HepG2 (cell line): ENCODE data around the gene MTHFD1L. TPM values are rescaled to one million over a fixed set of nuclear protein-coding genes. Genes with fewer than 3 reads are reported as not detected.

ENCODE experiments used
- ATAC-seq: fragments of 200-7000 bp; cut with Tn5 transposase; 3 replicates; pipeline ENCODE4 v1.9.1; 2020; ENCODE audit warnings: mild to moderate bottlenecking, moderate library complexity
- BruUV-seq: library from RNA; stranded (reverse); fragments of 400-500 nt; replicated peaks from 2 replicates; lab custom pipeline; 2021; lab: Mats Ljungman, UMichigan
- CTCF ChIA-PET: fragments of 300-600 bp; formaldehyde crosslinking; extraction: SDS; loops from one replicate; lab custom pipeline; 2021; ENCODE audit warnings: low total read pairs, inconsistent platforms, low intra/inter-chr PET ratio; lab: Yijun Ruan, JAX
- POLR2A ChIA-PET: fragments of 350-600 bp; sonication (Branson Sonifier 250); formaldehyde crosslinking; loops from one replicate; lab custom pipeline; 2020; ENCODE audit warnings: antibody characterized with exemption, inconsistent platforms; lab: Yijun Ruan, JAX
- DNase-seq: peaks from one replicate; pipeline ENCODE4 v3.0.0-alpha.2; 2015; ENCODE audit warnings: low spot score
- FAIRE-seq: peaks from 3 replicates; lab custom pipeline; 2011; peaks lifted over from hg19 to GRCh38; lab: Jason Lieb, UNC
- H2AFZ ChIP-seq: one replicate; pipeline ENCODE4 v1.6.1; 2011; ENCODE audit warnings: low read length, inconsistent platforms
- H3K27ac ChIP-seq: fragments of 300-600 bp; 3 replicates; pipeline ENCODE4 v1.8.0; 2011; ENCODE audit warnings: mixed run types, mild to moderate bottlenecking, mixed read lengths, low read length, inconsistent platforms; ENCODE audit not compliant: insufficient read depth; ENCODE audit errors: extremely low read length
- H3K27me3 ChIP-seq, 2 experiments: fragments of 200-600 bp in 1 of 2; 2 replicates in 1 of 2; 3 replicates in 1 of 2; pipeline versions ENCODE4 v1.6.0 to v1.8.0; 2011; ENCODE audit warnings: low read length in 2 of 2, mild to moderate bottlenecking in 2 of 2, moderate library complexity in 2 of 2, inconsistent platforms in 1 of 2; ENCODE audit not compliant: insufficient read depth in 2 of 2, control insufficient read depth in 1 of 2
- H3K36me3 ChIP-seq, 2 experiments: fragments of 200-600 bp in 1 of 2; replicated peaks in 1 of 2; 2 replicates in 1 of 2; 3 replicates in 1 of 2; pipeline versions ENCODE4 v1.5.1 to v1.8.0; 2011; ENCODE audit warnings: low read length in 2 of 2, inconsistent platforms in 1 of 2; ENCODE audit not compliant: insufficient read depth in 2 of 2, control insufficient read depth in 1 of 2
- H3K4me1 ChIP-seq: 2 replicates; pipeline ENCODE4 v1.5.1; 2012; ENCODE audit warnings: low read length, inconsistent platforms; ENCODE audit not compliant: insufficient read depth
- H3K4me2 ChIP-seq: 2 replicates; pipeline ENCODE4 v1.6.0; 2011; ENCODE audit warnings: low read depth, low read length, inconsistent platforms
- H3K4me3 ChIP-seq, 3 experiments: fragments of 200-600 bp in 1 of 3; sonication (generic), shearing (Covaris generic) in 1 of 3; replicated peaks in 1 of 3; 2 replicates each; pipeline ENCODE4 v1.5.1; 2011 to 2016; ENCODE audit warnings: low read length in 3 of 3, inconsistent platforms in 2 of 3, low read depth in 2 of 3, mild to moderate bottlenecking in 2 of 3, control low read depth in 1 of 3, mixed read lengths in 1 of 3; ENCODE audit not compliant: insufficient read depth in 1 of 3
- H3K79me2 ChIP-seq: one replicate; pipeline ENCODE4 v1.6.1; 2011; ENCODE audit warnings: low read length, inconsistent platforms; ENCODE audit not compliant: insufficient read depth
- H3K9ac ChIP-seq: 2 replicates; pipeline ENCODE4 v1.6.0; 2011; ENCODE audit warnings: mild to moderate bottlenecking, low read depth, low read length, inconsistent platforms; ENCODE audit not compliant: insufficient read depth
- H3K9me3 ChIP-seq: 2 replicates; pipeline ENCODE4 v1.5.1; 2012; ENCODE audit warnings: mild to moderate bottlenecking, low read length
- H4K20me1 ChIP-seq: 2 replicates; pipeline ENCODE4 v1.6.0; 2011; ENCODE audit warnings: inconsistent platforms, mild to moderate bottlenecking, low read length, moderate library complexity; ENCODE audit not compliant: insufficient read depth
- BORCS8-MEF2B ChIP-seq: sonication (generic); formaldehyde crosslinking; IDR thresholded peaks from 2 replicates; pipeline ENCODE4 v1.8.0; 2022; ENCODE audit warnings: mild to moderate bottlenecking, missing genetic modification reagents
- BRD4 ChIP-seq: sonication (generic); formaldehyde crosslinking; IDR thresholded peaks from 2 replicates; pipeline ENCODE4 v1.4.0; 2020; ENCODE audit warnings: missing genetic modification reagents
- DMAP1 ChIP-seq: IDR thresholded peaks from 2 replicates; pipeline ENCODE4 v1.6.1; 2016
- DPF2 ChIP-seq: sonication (generic); formaldehyde crosslinking; IDR thresholded peaks from 2 replicates; pipeline ENCODE4 v1.4.0; 2020; ENCODE audit warnings: mild to moderate bottlenecking, low read depth, missing genetic modification reagents, borderline replicate concordance
- GABPA ChIP-seq, 2 experiments: IDR thresholded peaks; 2 replicates each; pipeline ENCODE4 v1.6.1; 2011 to 2016; ENCODE audit warnings: low read depth in 2 of 2, low read length in 1 of 2, missing biosample characterization in 1 of 2, missing genetic modification characterization in 1 of 2
- HOXA3 ChIP-seq: sonication (generic); formaldehyde crosslinking; IDR thresholded peaks from 2 replicates; pipeline ENCODE4 v1.5.0; 2020; ENCODE audit warnings: missing genetic modification reagents
- HOXA9 ChIP-seq: sonication (generic); formaldehyde crosslinking; IDR thresholded peaks from 2 replicates; pipeline ENCODE4 v1.8.1; 2022; ENCODE audit warnings: missing genetic modification reagents, mild to moderate bottlenecking, moderate library complexity, borderline replicate concordance
- POGZ ChIP-seq: sonication (generic); formaldehyde crosslinking; IDR thresholded peaks from 2 replicates; pipeline ENCODE4 v1.4.0; 2020; ENCODE audit warnings: mild to moderate bottlenecking, missing genetic modification reagents
- PTBP1 ChIP-seq: fragments of 200-400 bp; formaldehyde crosslinking; IDR thresholded peaks from 2 replicates; pipeline ENCODE4 v1.6.1; 2018; ENCODE audit warnings: low read length, low read depth; ENCODE audit not compliant: poor library complexity, severe bottlenecking
- RELA ChIP-seq: sonication (generic); formaldehyde crosslinking; IDR thresholded peaks from 2 replicates; pipeline ENCODE4 v1.4.0; 2020; ENCODE audit warnings: missing genetic modification reagents
- SETDB1 ChIP-seq: sonication (generic); formaldehyde crosslinking; IDR thresholded peaks from 2 replicates; pipeline ENCODE4 v1.5.1; 2020; ENCODE audit warnings: missing genetic modification reagents, mild to moderate bottlenecking, borderline replicate concordance
- SP1 ChIP-seq, 2 experiments: fragments of 450-650 bp in 1 of 2; sonication (generic) in 1 of 2; formaldehyde crosslinking in 1 of 2; IDR thresholded peaks; 2 replicates each; pipeline versions ENCODE4 v1.4.0 to v1.6.1; 2016 to 2020; ENCODE audit warnings: missing genetic modification reagents in 1 of 2
- ZBTB14 ChIP-seq: sonication (generic); formaldehyde crosslinking; IDR thresholded peaks from 2 replicates; pipeline ENCODE4 v1.4.0; 2020; ENCODE audit warnings: missing genetic modification reagents
- ZFP62 ChIP-seq: sonication (generic); formaldehyde crosslinking; IDR thresholded peaks from 2 replicates; pipeline ENCODE4 v1.4.0; 2020; ENCODE audit warnings: missing genetic modification reagents
- ZNF672 ChIP-seq: sonication (generic); formaldehyde crosslinking; IDR thresholded peaks from 2 replicates; pipeline ENCODE4 v1.8.1; 2022; ENCODE audit warnings: missing genetic modification reagents
- WGBS: methylation state at CpG from one replicate; pipeline ENCODE4 v1.1.6; 2017; ENCODE audit warnings: low lambda C conversion rate; 5-methylcytosine and 5-hydroxymethylcytosine counted together
- in situ Hi-C: cut with HindIII; loops from 2 replicates; pipeline ENCODE4 v1.10.0; 2017; ENCODE audit warnings: low pct_unique_long_range_greater_than_20kb; ENCODE audit not compliant: extremely low pct_ligation_motif_present
- intact Hi-C: fragments of 100-400 bp; cut with micrococcal nuclease; formaldehyde crosslinking; loops from one replicate; pipeline ENCODE4 v1.10.0; 2022; ENCODE audit not compliant: unreplicated experiment
- polyA plus RNA-seq, 8 experiments: library from polyadenylated mRNA; depleted of rRNA in 3 of 8; stranded (reverse) in 7 of 8; unstranded in 1 of 8; fragments of >200 nt; fragmentation: Illumina TruSeq in 4 of 8; extraction: Trizol in 4 of 8; gene quantifications; 2 replicates each; pipeline versions ENCODE4 v1.2.1 to v1.2.3, GENCODE V29; 2011 to 2016; ENCODE audit warnings: low read depth in 4 of 8, missing spikeins in 1 of 8, mixed read lengths in 1 of 8; ENCODE audit not compliant: insufficient read depth in 1 of 8
- total RNA-seq, 5 experiments: library from RNA; depleted of rRNA; stranded (reverse); fragments of >200 nt; fragmentation: Illumina TruSeq; extraction: Trizol; gene quantifications; 2 replicates each; pipeline ENCODE4 v1.2.3, GENCODE V29; 2016; ENCODE audit warnings: low read depth in 1 of 5
- TF ChIP-seq, protein P1 (sequence below): sonication (generic); formaldehyde crosslinking; IDR thresholded peaks from one replicate; pipeline ENCODE4 v1.5.1; 2020; ENCODE audit warnings: mild to moderate bottlenecking, missing genetic modification reagents; ENCODE audit errors: not compliant biosample characterization
- TF ChIP-seq, protein P2 (sequence below): sonication (generic); formaldehyde crosslinking; IDR thresholded peaks from 2 replicates; pipeline ENCODE4 v1.5.0; 2020; ENCODE audit warnings: mild to moderate bottlenecking, low read depth, missing genetic modification reagents, borderline replicate concordance

Gene MTHFD1L
- total and polyA plus RNA-seq, 2 of the 13 experiments (the other 11 are each of a cell fraction or from before 2014, with no cell fraction given) = 24.0 to 39.6 TPM

GRCh38 chr6:150934380-150934779, 68.9 kb downstream of the MTHFD1L start:
- no peak overlapping the region for H2AFZ ChIP-seq
- TF ChIP-seq BORCS8-MEF2B (CRISPR knock-in tag) (no peak), ZFP62 (no peak), BRD4 (CRISPR knock-in tag) (no peak), RELA (CRISPR knock-in tag) (no peak), SP1 (IDR thresholded peaks at IDR 0.05) (no peak), SP1 (CRISPR knock-in tag; IDR thresholded peaks at IDR 0.05) (no peak), HOXA3 (no peak), PTBP1 (no peak), POGZ (CRISPR knock-in tag) (no peak), DPF2 (CRISPR knock-in tag) (no peak), ZNF672 (CRISPR knock-in tag) (no peak), DMAP1 (CRISPR knock-in tag) (no peak), SETDB1 (CRISPR knock-in tag) (no peak), ZBTB14 (CRISPR knock-in tag) (no peak), GABPA (IDR thresholded peaks at IDR 0.05; ENCODE audit: low read depth, low read length) (no peak), GABPA (CRISPR knock-in tag; IDR thresholded peaks at IDR 0.05; ENCODE audit: low read depth) (no peak), HOXA9 (CRISPR knock-in tag) (no peak)
- TF ChIP-seq, protein P1, sequence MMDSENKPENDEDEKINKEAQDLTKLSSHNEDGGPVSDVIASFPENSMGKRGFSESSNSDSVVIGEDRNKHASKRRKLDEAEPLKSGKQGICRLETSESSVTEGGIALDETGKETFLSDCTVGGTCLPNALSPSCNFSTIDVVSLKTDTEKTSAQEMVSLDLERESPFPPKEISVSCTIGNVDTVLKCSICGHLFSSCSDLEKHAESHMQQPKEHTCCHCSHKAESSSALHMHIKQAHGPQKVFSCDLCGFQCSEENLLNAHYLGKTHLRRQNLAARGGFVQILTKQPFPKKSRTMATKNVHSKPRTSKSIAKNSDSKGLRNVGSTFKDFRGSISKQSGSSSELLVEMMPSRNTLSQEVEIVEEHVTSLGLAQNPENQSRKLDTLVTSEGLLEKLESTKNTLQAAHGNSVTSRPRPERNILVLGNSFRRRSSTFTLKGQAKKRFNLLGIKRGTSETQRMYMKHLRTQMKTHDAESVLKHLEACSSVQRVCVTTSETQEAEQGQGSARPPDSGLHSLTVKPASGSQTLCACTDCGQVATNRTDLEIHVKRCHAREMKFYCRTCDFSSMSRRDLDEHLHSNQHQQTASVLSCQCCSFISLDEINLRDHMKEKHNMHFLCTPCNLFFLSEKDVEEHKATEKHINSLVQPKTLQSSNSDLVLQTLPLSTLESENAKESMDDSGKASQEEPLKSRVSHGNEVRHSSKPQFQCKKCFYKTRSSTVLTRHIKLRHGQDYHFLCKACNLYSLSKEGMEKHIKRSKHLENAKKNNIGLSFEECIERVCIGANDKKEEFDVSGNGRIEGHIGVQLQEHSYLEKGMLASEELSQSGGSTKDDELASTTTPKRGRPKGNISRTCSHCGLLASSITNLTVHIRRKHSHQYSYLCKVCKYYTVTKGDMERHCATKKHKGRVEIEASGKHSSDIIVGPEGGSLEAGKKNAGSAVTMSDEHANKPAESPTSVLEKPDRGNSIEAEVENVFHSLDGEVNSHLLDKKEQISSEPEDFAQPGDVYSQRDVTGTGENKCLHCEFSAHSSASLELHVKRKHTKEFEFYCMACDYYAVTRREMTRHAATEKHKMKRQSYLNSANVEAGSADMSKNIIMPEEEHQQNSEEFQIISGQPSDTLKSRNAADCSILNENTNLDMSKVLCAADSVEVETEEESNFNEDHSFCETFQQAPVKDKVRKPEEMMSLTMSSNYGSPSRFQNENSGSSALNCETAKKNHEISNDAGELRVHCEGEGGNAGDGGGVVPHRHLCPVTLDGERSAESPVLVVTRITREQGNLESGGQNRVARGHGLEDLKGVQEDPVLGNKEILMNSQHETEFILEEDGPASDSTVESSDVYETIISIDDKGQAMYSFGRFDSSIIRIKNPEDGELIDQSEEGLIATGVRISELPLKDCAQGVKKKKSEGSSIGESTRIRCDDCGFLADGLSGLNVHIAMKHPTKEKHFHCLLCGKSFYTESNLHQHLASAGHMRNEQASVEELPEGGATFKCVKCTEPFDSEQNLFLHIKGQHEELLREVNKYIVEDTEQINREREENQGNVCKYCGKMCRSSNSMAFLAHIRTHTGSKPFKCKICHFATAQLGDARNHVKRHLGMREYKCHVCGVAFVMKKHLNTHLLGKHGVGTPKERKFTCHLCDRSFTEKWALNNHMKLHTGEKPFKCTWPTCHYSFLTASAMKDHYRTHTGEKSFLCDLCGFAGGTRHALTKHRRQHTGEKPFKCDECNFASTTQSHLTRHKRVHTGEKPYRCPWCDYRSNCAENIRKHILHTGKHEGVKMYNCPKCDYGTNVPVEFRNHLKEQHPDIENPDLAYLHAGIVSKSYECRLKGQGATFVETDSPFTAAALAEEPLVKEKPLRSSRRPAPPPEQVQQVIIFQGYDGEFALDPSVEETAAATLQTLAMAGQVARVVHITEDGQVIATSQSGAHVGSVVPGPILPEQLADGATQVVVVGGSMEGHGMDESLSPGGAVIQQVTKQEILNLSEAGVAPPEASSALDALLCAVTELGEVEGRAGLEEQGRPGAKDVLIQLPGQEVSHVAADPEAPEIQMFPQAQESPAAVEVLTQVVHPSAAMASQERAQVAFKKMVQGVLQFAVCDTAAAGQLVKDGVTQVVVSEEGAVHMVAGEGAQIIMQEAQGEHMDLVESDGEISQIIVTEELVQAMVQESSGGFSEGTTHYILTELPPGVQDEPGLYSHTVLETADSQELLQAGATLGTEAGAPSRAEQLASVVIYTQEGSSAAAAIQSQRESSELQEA (CRISPR knock-in tag) = no peak
- TF ChIP-seq, protein P2, sequence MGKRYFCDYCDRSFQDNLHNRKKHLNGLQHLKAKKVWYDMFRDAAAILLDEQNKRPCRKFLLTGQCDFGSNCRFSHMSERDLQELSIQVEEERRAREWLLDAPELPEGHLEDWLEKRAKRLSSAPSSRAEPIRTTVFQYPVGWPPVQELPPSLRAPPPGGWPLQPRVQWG (CRISPR knock-in tag) = no peak

More at GRCh38 chr6:150934380-150934779, 68.9 kb downstream of the MTHFD1L start:
- ChIA-PET POLR2A (no interaction called here), CTCF (no interaction called here)
- H3K9me3 ChIP-seq = no peaks in the 10 kb centered on the region
- H3K4me2 ChIP-seq = no peak overlapping the region
- H3K4me3 ChIP-seq = no peak overlapping the region
- H4K20me1 ChIP-seq = no peaks in the 10 kb centered on the region
- no peak overlapping the region for H3K9ac ChIP-seq
- no peak overlapping the region for H3K27ac ChIP-seq
- H3K79me2 ChIP-seq = no peaks in the 10 kb centered on the region
- peaks cover 17 to 50% of the 10 kb centered on the region in 2 experiments; a peak in 4 of 5 replicates for H3K36me3 ChIP-seq
- ATAC-seq = no peak
- H3K4me1 ChIP-seq = no peaks in the 10 kb centered on the region
- BruUV-seq = no TSS peak
- 97% methylated on average over 4 of the region's 4 CpGs for WGBS
- no peak for FAIRE-seq
- intact Hi-C loops (no loop called here), in situ Hi-C loops (no loop called here)
- DNase-seq = peak; percentile 7
- no peaks in the 10 kb centered on the region for H3K27me3 ChIP-seq
